ENCODE data around the gene CBX8.
"Not testable (repeated sequence)": the region's sequence is repeated elsewhere in the genome, so short reads cannot be mapped to it uniquely, and the experiment has no call there.

The CBX8 gene

GRCh38 chr17:79784353-79785016, 12.4 kb downstream of the CBX8 start:
- in situ Hi-C loops (cut with HindIII; ENCODE audit: low sequenced_read_pairs) = no loop called here

GRCh38 chr17:79783891-79784290, 13.0 kb downstream of the CBX8 start:
- in situ Hi-C loops (cut with HindIII; ENCODE audit: low sequenced_read_pairs) = no loop called here

GRCh38 chr17:79781736-79782575, 14.9 kb downstream of the CBX8 start:
- in situ Hi-C loops (cut with HindIII; ENCODE audit: low sequenced_read_pairs) = no loop called here

- in situ Hi-C loops (cut with HindIII; ENCODE audit: low sequenced_read_pairs) = no loop called here
Measured at GRCh38 chr17:79781012-79781650, 15.7 kb downstream of the CBX8 start.

DNA sequence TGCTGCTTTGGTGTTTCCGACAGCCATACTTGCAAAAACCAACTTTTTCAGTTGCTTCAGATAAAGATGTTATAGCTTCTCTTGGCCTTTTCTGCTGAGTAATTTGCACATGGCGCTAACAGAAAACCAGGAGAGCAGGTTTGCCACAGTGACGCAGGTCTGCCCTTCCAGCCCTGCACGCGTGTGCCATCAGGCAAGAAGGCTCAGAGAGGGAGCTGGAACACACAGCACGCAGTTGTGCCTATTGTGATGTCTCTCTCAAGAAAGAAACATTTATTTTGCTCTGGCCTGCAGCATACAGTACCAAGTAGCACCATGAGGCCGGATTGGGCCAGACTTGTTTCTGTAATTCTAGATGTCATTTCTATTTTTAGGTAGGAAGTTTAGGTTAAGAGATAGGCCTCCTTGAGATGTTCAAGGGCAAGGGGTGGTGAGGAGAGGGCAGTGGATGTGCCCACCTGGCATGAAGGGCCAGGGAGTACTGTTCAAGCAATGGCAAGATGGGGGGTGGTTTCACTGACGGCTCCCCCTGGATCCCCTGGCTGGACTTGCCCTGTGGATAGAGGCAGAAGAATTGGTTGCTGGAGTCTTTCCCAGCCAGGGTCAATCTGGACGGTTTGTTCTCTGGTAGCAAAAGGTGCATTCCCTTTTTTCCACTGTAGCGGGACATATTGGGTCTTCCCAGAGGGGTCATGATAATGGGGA, 17.1 kb downstream of the CBX8 start:
- in situ Hi-C loops (cut with HindIII; ENCODE audit: low sequenced_read_pairs) = no loop called here

DNA sequence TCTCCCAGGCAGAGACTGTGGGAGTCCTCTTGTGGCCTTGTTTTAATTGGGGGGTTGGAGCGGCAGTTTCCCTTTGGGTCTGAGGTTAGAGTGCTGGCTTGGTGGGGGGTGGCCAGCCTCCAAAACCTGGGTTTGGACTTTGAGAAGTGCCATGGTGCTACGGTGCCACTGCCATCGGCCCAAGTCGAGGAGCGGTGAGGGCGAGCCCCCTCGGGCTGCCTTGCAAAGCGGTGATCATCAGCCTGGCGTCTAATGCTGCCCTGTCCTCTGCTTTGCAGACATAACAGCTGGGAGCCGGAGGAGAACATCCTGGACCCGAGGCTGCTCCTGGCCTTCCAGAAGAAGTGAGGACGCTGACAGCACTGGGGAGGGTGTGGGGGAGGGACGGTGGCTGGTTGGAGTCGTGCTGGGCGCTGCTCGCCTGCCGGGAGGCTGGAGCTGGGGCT, 17.8 kb downstream of the CBX8 start:
- in situ Hi-C loops (cut with HindIII; ENCODE audit: low sequenced_read_pairs) = no loop called here

- in situ Hi-C loops (cut with HindIII; ENCODE audit: low sequenced_read_pairs) = no loop called here
Measured at GRCh38 chr17:79778504-79779083, 18.3 kb downstream of the CBX8 start.

GRCh38 chr17:79777894-79778503, 18.9 kb downstream of the CBX8 start, which contains the start of gene CBX2:
Gene CBX2, plus strand, starts transcription at chr17:79778148. Its CDS starts 88 bp downstream, at chr17:79778236.
- in situ Hi-C loops (cut with HindIII; ENCODE audit: low sequenced_read_pairs) = no loop called here

DNA sequence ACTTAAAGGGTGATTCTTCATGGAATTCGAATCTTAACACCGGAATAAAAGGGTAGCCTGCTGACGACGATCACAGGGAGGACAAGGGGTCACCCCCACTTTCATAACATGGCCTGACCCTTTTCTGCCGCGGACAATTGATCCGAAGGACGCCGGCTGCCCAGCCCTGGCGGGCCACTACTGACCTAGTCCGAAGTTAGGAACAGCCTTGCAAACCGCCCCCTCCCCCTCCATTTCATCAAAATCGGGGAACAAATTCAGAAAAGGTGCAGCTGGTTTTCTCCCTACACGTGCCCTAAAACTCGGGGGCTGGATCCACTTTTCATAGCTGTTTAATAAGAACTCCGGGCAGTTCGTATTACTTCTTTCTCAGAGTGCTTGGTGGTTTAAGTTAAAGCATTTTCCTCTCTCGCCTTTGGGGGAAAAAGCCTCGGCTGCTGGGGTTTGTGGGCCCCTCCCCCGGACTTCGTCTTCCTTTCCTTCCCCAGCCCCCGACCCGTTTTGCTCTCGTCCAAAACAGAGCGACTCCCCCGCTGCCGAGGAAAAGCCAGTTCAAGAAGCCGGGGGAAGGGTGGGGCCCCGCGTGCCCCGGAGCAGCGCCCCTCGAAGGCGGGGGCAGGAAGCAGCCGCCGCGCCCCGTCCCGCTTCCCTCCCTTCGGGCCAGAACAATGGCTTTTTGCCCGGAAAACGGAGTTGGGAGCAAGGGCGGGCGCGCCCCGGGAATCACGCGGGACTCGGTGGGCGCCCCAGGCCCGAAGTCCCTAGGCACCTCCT, 19.6 kb downstream of the CBX8 start:
- in situ Hi-C loops (cut with HindIII; ENCODE audit: low sequenced_read_pairs) = no loop called here

GRCh38 chr17:79776376-79777119, 20.3 kb downstream of the CBX8 start:
- in situ Hi-C loops (cut with HindIII; ENCODE audit: low sequenced_read_pairs) = no loop called here

DNA sequence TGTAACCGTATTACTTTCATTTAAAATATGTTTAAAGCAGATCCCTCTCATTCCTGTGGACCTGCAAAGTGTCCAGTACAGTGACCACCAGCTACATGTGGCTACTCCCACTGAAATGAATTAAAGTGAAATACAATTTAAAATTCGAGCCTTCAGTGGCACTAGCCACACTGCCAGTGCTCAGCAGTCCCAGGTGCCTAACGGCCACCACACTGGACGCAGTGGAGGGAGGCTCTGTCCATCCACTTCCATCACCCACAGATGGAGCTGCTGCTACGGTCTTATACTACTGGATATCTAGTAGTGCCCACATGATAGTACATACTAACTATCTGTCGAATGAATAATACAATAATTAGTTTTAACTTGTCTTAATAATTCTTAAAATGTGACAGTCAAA, 21.2 kb downstream of the CBX8 start:
- in situ Hi-C loops (cut with HindIII; ENCODE audit: low sequenced_read_pairs) = no loop called here

- in situ Hi-C loops (cut with HindIII; ENCODE audit: low sequenced_read_pairs) = no loop called here
Measured at GRCh38 chr17:79774561-79774975, 22.3 kb downstream of the CBX8 start.

DNA sequence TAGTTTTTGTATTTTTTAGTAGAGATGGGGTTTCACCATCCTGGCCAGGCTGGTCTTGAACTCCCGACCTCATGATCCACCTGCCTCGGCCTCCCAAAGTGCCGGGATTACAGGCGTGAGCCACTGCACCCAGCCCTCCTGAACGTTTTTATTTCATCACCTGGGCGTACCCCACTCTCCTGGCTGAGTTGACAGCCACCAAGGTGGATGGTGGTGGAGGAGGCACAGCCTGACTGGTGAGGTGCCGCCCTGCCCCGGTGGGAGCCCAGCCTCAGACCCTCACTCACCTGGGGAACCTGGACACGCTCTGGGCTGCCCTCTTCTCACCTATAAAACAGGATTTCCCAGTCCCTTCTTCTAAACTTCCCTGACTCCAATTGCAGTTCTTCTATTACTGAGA, 24.2 kb downstream of the CBX8 start:
- in situ Hi-C loops (cut with HindIII; ENCODE audit: low sequenced_read_pairs) = not testable (repeated sequence)

DNA sequence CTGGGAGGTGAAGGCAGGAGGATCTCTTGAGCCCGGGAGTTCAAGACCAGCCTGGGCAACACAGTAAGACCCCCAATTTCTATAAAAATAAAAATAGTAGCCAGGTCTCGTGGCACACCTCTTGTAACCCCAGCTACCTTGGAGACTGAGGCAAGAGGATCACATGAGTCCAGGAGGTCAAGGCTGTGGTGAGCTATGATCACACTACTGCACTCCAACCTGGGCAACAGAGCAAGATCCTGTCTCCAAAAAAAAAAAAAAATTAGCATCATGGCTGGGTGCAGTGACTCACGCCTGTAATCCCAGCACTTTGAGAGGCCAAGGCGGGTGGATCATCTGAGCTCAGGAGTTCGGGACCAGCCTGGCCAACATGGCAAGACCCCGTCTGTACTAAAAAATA, 25.6 kb downstream of the CBX8 start:
- in situ Hi-C loops (cut with HindIII; ENCODE audit: low sequenced_read_pairs) = no loop called here

GRCh38 chr17:79769570-79770506, 27.0 kb downstream of the CBX8 start:
- in situ Hi-C loops (cut with HindIII; ENCODE audit: low sequenced_read_pairs) = no loop called here

DNA sequence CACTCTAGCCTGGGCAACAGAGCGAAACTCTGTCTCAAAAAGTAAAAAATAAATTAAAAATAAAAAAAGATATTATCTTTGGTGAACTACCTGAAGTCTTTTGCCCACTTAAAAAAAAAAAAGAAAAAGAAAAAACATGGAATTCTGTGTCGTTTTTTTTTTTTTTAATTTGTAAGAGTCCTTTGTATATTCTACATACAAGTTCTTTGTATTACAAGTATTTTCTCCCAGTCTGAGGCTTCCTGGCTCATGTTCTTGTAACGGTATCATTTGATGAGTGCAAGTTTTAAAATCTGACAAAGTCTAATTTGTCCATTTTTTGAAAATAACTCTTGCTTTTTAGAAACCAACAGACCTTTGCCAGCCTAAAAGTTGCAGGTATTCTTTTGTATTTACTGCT, 31.2 kb downstream of the CBX8 start:
- in situ Hi-C loops (cut with HindIII; ENCODE audit: low sequenced_read_pairs) = no loop called here

DNA sequence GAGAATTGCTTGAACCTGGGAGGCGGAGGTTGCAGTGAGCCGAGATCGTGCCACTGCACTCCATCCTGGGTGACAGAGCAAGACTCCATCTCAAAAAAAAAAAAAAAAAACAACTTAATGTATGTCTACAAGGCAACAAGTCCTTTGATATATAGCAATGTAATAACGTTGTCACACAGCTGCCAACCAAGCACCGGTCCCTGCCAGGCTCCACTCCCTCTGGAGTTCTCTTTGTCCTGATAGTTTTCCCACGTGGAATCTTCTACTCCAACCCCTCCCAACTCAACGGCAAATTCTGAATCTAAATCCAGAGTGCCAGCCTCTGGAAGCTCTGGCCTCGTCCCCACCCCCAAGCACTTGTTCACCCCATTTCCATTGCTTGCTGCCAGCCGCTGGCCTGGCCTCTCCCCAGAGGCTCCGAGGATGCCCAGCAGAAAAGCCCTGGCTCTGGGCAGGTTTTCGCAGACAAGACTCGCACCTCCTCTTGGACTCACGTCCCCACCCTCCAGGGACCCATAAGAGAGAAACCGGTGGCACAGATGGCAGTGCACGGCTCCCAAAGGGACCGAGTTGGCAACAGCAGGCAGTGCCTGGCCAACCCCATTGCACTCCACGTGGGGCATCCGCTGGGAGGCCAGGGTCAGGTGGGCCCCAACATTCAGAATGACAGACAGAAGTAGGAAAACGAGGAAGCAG, 34.8 kb downstream of the CBX8 start:
- in situ Hi-C loops (cut with HindIII; ENCODE audit: low sequenced_read_pairs) = no loop called here
